Endothelial cell of umbilical vein (primary cell): ENCODE measurements around the gene TRAPPC8. TPM values are rescaled to one million over a fixed set of nuclear protein-coding genes. Genes with fewer than 3 reads are reported as not detected.

Source experiments
- BruUV-seq: library from RNA; stranded (reverse); fragments of 400-500 nt; replicated peaks from 2 replicates; lab custom pipeline; 2021; lab: Mats Ljungman, UMichigan
- CTCF ChIA-PET: fragments of 300-600, 350-600 bp; sonication (Branson Sonifier 250); formaldehyde crosslinking; loops from one replicate; lab custom pipeline; 2021; ENCODE audit warnings: antibody characterized with exemption, inconsistent platforms; lab: Charles Lee
- POLR2A ChIA-PET: fragments of 300-600, 350-600 bp; sonication (Branson Sonifier 250); formaldehyde crosslinking; loops from one replicate; lab custom pipeline; 2021; ENCODE audit warnings: antibody characterized with exemption, inconsistent platforms; lab: Charles Lee
- DNase-seq: peaks from one replicate; pipeline ENCODE4 v3.0.0-alpha.2; 2011; ENCODE audit warnings: low read depth, low spot score
- FAIRE-seq: peaks from 2 replicates; lab custom pipeline; 2011; peaks lifted over from hg19 to GRCh38; lab: Jason Lieb, UNC
- H2AFZ ChIP-seq: 2 replicates; pipeline ENCODE4 v1.6.0; 2012; ENCODE audit warnings: low read depth, low read length, control low read depth, inconsistent platforms
- H3K27ac ChIP-seq: 2 replicates; pipeline ENCODE4 v1.5.1; 2011; ENCODE audit warnings: low read depth, mild to moderate bottlenecking, control low read depth, low read length, moderate library complexity; ENCODE audit not compliant: insufficient read depth
- H3K27me3 ChIP-seq, 2 experiments: 2 replicates each; pipeline versions ENCODE4 v1.6.0 to v1.6.1; 2011; ENCODE audit warnings: low read length in 2 of 2, mixed read lengths in 1 of 2; ENCODE audit not compliant: control insufficient read depth in 2 of 2, insufficient read depth in 2 of 2
- H3K36me3 ChIP-seq, 2 experiments: 2 replicates in 1 of 2; 3 replicates in 1 of 2; pipeline ENCODE4 v1.5.1; 2011; ENCODE audit warnings: low read length in 2 of 2, mild to moderate bottlenecking in 1 of 2, moderate library complexity in 1 of 2; ENCODE audit not compliant: control insufficient read depth in 2 of 2, insufficient read depth in 2 of 2; ENCODE audit errors: extremely low read depth in 1 of 2
- H3K4me1 ChIP-seq: 3 replicates; pipeline ENCODE4 v1.5.1; 2011; ENCODE audit warnings: mild to moderate bottlenecking, low read length; ENCODE audit not compliant: control insufficient read depth, insufficient read depth; ENCODE audit errors: extremely low read depth
- H3K4me2 ChIP-seq: 2 replicates; pipeline ENCODE4 v1.6.1; 2011; ENCODE audit warnings: low read length, control low read depth, mixed read lengths; ENCODE audit not compliant: insufficient read depth
- H3K4me3 ChIP-seq, 3 experiments: fragments of 200-600 bp in 1 of 3; sonication (generic), shearing (Covaris generic) in 1 of 3; replicated peaks in 1 of 3; 2 replicates each; pipeline ENCODE4 v1.5.1; 2011 to 2016; ENCODE audit warnings: control low read depth in 3 of 3, low read length in 3 of 3, mild to moderate bottlenecking in 2 of 3, inconsistent platforms in 1 of 3, low read depth in 1 of 3, moderate library complexity in 1 of 3; ENCODE audit not compliant: insufficient read depth in 1 of 3
- H3K79me2 ChIP-seq: 2 replicates; pipeline ENCODE4 v1.6.0; 2012; ENCODE audit warnings: low read length, inconsistent platforms; ENCODE audit not compliant: control insufficient read depth, insufficient read depth
- H3K9ac ChIP-seq: replicated peaks from 2 replicates; pipeline ENCODE3; 2011; ENCODE audit warnings: low read length, control low read depth; ENCODE audit not compliant: insufficient read depth; ENCODE audit errors: extremely low read depth
- H3K9me1 ChIP-seq: replicated peaks from 3 replicates; pipeline ENCODE4 v1.6.0; 2011; ENCODE audit warnings: mild to moderate bottlenecking, low read length; ENCODE audit not compliant: control insufficient read depth, insufficient read depth; ENCODE audit errors: extremely low read depth
- H3K9me3 ChIP-seq: replicated peaks from 2 replicates; pipeline ENCODE4 v1.5.1; 2012; ENCODE audit warnings: low read length, inconsistent platforms; ENCODE audit not compliant: control insufficient read depth, insufficient read depth
- H4K20me1 ChIP-seq: replicated peaks from 2 replicates; pipeline ENCODE3; 2011; ENCODE audit warnings: mild to moderate bottlenecking, low read length; ENCODE audit not compliant: control insufficient read depth, insufficient read depth; ENCODE audit errors: extremely low read depth
- CTCF ChIP-seq, 2 donors: IDR thresholded peaks; 1 replicate in 1 of 2; 2 replicates in 1 of 2; pipeline ENCODE4 v1.5.1; 2011; ENCODE audit warnings: low read length in 2 of 2, mild to moderate bottlenecking in 2 of 2, moderate library complexity in 2 of 2, control low read depth in 1 of 2, inconsistent platforms in 1 of 2, low read depth in 1 of 2; ENCODE audit not compliant: insufficient read depth in 1 of 2; ENCODE audit errors: extremely low read depth in 1 of 2
- EZH2 ChIP-seq: IDR thresholded peaks from 2 replicates; pipeline ENCODE4 v1.6.1; 2012; ENCODE audit warnings: borderline replicate concordance, low read depth, mild to moderate bottlenecking, moderate library complexity, low read length, inconsistent platforms; ENCODE audit not compliant: severe bottlenecking
- FOS ChIP-seq: IDR thresholded peaks from 2 replicates; pipeline ENCODE4 v1.6.1; 2011; ENCODE audit warnings: mild to moderate bottlenecking, low read length, moderate library complexity, borderline replicate concordance; ENCODE audit not compliant: insufficient read depth
- GATA2 ChIP-seq: IDR thresholded peaks from 2 replicates; pipeline ENCODE4 v1.7.0; 2011; ENCODE audit warnings: low read depth, mild to moderate bottlenecking, moderate library complexity, mixed read lengths, low read length; ENCODE audit not compliant: insufficient read length, insufficient read depth
- JUN ChIP-seq: IDR thresholded peaks from 2 replicates; pipeline ENCODE4 v1.6.1; 2011; ENCODE audit warnings: borderline replicate concordance, low read depth; ENCODE audit not compliant: insufficient read length, insufficient read depth
- MAX ChIP-seq: IDR thresholded peaks from 2 replicates; pipeline ENCODE4 v1.6.1; 2011; ENCODE audit not compliant: insufficient read depth, insufficient read length
- MYC ChIP-seq: IDR thresholded peaks from one replicate; pipeline ENCODE4 v1.6.1; 2011; ENCODE audit warnings: mild to moderate bottlenecking, low read depth, low read length
- POLR2A ChIP-seq: IDR thresholded peaks from 2 replicates; pipeline ENCODE4 v1.6.1; 2012; ENCODE audit warnings: low read depth, mild to moderate bottlenecking, control low read depth, low read length
- POLR2AphosphoS5 ChIP-seq: IDR thresholded peaks from 2 replicates; pipeline ENCODE4 v1.6.1; 2012; ENCODE audit warnings: low read depth, mild to moderate bottlenecking, control low read depth, low read length, moderate library complexity; ENCODE audit not compliant: insufficient read depth
- dilution Hi-C: fragments of 300-500 bp; cut with MboI; formaldehyde crosslinking; loops from one replicate; pipeline ENCODE4 v1.15.0; 2019; ENCODE audit warnings: low sequenced_read_pairs; ENCODE audit not compliant: extremely low pct_ligation_motif_present
- intact Hi-C: fragments of 100-400 bp; cut with micrococcal nuclease; formaldehyde crosslinking; loops from one replicate; pipeline ENCODE4 v1.10.0; 2022
- polyA plus RNA-seq, 4 experiments: library from polyadenylated mRNA; depleted of rRNA in 3 of 4; stranded (reverse) in 3 of 4; unstranded in 1 of 4; fragments of >200 nt; gene quantifications; 2 replicates each; pipeline versions ENCODE4 v1.2.1 to v1.2.3, GENCODE V29; 2011 to 2012; ENCODE audit warnings: missing spikeins in 1 of 4
- total RNA-seq: library from RNA; stranded (reverse); gene quantifications from 2 replicates; pipeline ENCODE4 v1.2.3, GENCODE V29; 2021

Gene TRAPPC8
- total and polyA plus RNA-seq, 2 donors (not counting 3 experiments of a cell fraction or from before 2014, with no cell fraction given) = 25.0 to 30.1 TPM

DNA sequence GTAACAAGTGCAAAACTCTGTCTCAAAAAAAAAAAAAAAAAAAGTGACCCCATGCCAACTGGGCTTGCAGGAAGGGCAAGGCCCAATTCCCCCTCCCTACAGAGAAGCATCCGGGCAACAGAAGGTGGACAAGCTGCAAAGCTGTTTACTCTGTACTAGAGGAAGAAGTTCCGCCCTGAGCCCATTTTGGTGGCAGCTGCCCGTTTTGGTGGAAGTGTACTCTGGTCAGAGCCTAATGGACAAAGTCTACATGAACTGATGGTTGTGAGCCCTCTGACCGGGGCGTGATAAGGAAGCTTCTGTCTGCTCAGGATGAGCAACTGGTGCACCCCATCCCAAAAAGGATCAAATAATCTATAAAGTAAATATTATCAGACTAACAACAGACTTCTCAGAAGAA is 65.0 kb downstream of the TRAPPC8 start:
- no peak for DNase-seq
- H3K9ac ChIP-seq = no peak overlapping the region
- no peak overlapping the region for H3K4me2 ChIP-seq
- H4K20me1 ChIP-seq = no peaks in the 10 kb centered on the region
- ChIA-PET POLR2A (no interaction called here), CTCF (interaction anchor here (1.3 kb wide), 1 partner anchor 99 kb away, joined by 3 read pairs; no protein-coding TSS in a partner anchor)
- H3K4me1 ChIP-seq = peaks cover 5% of the 10 kb centered on the region
- no peak for FAIRE-seq
- H3K36me3 ChIP-seq = peaks cover 2 to 4% of the 10 kb centered on the region in 2 experiments
- no peak overlapping the region for H2AFZ ChIP-seq
- H3K9me1 ChIP-seq = no peaks in the 10 kb centered on the region
- dilution Hi-C loops = no loop called here
- peaks cover 7% of the 10 kb centered on the region for H3K79me2 ChIP-seq
- TF ChIP-seq GATA2 (no peak), JUN (no peak), MYC (no peak), POLR2A (no peak), FOS (no peak), MAX (no peak), CTCF (IDR thresholded peaks at IDR 0.05; ENCODE audit: extremely low read depth in 1 of 2, insufficient read depth in 1 of 2, low read depth in 1 of 2, low read length in 2 of 2) (no peak), EZH2 (no peak), POLR2AphosphoS5 (no peak)
- H3K4me3 ChIP-seq = no peak overlapping the region
- no peaks in the 10 kb centered on the region for H3K9me3 ChIP-seq
- intact Hi-C loops = no loop called here
- H3K27ac ChIP-seq = no peak overlapping the region
- no peaks in the 10 kb centered on the region for H3K27me3 ChIP-seq
- no TSS peak for BruUV-seq
